ENCODE results near the gene TPK1.

DNA sequence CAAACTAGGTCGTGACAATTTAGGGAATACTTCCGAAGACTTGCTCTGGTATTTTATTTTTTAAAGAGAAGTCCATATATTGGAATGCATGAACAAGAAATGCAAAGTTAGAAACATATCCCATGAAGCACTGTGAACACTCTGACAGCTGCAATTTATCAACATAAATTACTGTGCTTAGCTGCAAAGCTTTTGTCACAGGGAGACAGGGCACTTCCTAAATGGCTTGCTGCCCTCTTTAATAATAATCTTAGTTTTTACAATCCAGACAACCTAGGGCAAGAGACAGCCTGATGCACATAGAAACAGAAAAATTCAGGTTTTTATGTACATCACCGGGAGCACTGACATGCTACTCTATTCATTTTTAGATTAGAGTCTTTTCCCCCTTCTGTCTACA is 354.0 kb downstream of the TPK1 start:
- no peak for TF ChIP-seq POLR2A (IDR thresholded peaks at IDR 0.05)
- TF ChIP-seq, protein P1, sequence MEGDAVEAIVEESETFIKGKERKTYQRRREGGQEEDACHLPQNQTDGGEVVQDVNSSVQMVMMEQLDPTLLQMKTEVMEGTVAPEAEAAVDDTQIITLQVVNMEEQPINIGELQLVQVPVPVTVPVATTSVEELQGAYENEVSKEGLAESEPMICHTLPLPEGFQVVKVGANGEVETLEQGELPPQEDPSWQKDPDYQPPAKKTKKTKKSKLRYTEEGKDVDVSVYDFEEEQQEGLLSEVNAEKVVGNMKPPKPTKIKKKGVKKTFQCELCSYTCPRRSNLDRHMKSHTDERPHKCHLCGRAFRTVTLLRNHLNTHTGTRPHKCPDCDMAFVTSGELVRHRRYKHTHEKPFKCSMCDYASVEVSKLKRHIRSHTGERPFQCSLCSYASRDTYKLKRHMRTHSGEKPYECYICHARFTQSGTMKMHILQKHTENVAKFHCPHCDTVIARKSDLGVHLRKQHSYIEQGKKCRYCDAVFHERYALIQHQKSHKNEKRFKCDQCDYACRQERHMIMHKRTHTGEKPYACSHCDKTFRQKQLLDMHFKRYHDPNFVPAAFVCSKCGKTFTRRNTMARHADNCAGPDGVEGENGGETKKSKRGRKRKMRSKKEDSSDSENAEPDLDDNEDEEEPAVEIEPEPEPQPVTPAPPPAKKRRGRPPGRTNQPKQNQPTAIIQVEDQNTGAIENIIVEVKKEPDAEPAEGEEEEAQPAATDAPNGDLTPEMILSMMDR (IDR thresholded peaks at IDR 0.05), result no peak

Measured in right lobe of liver (tissue), 4 donors.